Sigmoid colon (tissue), 7 donors: ENCODE measurements around the gene PGM1. TPM values are rescaled to one million over a fixed set of nuclear protein-coding genes. Genes with fewer than 3 reads are reported as not detected.

Experiments
- DNase-seq: peaks from one replicate; pipeline ENCODE4 v3.0.0-alpha.2; 2019
- H3K27ac ChIP-seq, 4 donors: fragments of 200-600 bp; sonication (generic); one replicate each; pipeline ENCODE4 v1.5.1; 2016 to 2019; ENCODE audit warnings: mild to moderate bottlenecking in 1 of 4
- H3K27me3 ChIP-seq, 3 donors: fragments of 200-600 bp; sonication (generic); one replicate each; pipeline ENCODE4 v1.5.1; 2019; ENCODE audit warnings: mild to moderate bottlenecking in 1 of 3
- H3K36me3 ChIP-seq, 4 donors: fragments of 200-600 bp; sonication (generic); one replicate each; pipeline ENCODE4 v1.5.1; 2016 to 2019
- H3K4me1 ChIP-seq, 4 donors: fragments of 200-600 bp; sonication (generic); one replicate each; pipeline ENCODE4 v1.5.1; 2017 to 2019
- H3K4me3 ChIP-seq, 4 donors: fragments of 200-600 bp; sonication (generic); one replicate each; pipeline ENCODE4 v1.5.1; 2017 to 2019; ENCODE audit warnings: mild to moderate bottlenecking in 2 of 4, moderate library complexity in 1 of 4
- H3K9me3 ChIP-seq, 4 donors: fragments of 200-600 bp in 3 of 4; sonication (generic) in 3 of 4; one replicate each; pipeline versions ENCODE4 v1.5.1 to v1.6.1; 2013 to 2019
- CTCF ChIP-seq, 4 experiments: fragments of 450-650 bp in 3 of 4; fragments of 200-600 bp in 1 of 4; IDR thresholded peaks; one replicate each; pipeline ENCODE4 v1.5.1; 2016 to 2019; ENCODE audit warnings: antibody characterized with exemption in 4 of 4, mild to moderate bottlenecking in 3 of 4, moderate library complexity in 2 of 4
- EP300 ChIP-seq, 4 donors: sonication (generic); formaldehyde crosslinking; IDR thresholded peaks; one replicate each; pipeline ENCODE4 v1.6.1; 2017; ENCODE audit warnings: antibody characterized with exemption in 4 of 4
- POLR2A ChIP-seq, 2 donors: fragments of 450-650 bp; IDR thresholded peaks; one replicate each; pipeline ENCODE4 v1.6.1; 2016; ENCODE audit warnings: antibody characterized with exemption in 2 of 2, mild to moderate bottlenecking in 2 of 2, moderate library complexity in 2 of 2
- POLR2AphosphoS5 ChIP-seq, 4 donors: sonication (generic); formaldehyde crosslinking; IDR thresholded peaks; one replicate each; pipeline ENCODE4 v1.6.1; 2017; ENCODE audit warnings: antibody characterized with exemption in 4 of 4
- WGBS, 2 donors: extraction: QIAGEN DNeasy Blood & Tissue Kit; methylation state at CpG; one replicate each; pipeline ENCODE4 v1.1.7; 2013; 5-methylcytosine and 5-hydroxymethylcytosine counted together
- intact Hi-C: fragments of 100-400 bp; cut with DNase I; formaldehyde crosslinking; loops from one replicate; pipeline ENCODE4 v1.15.1; 2023
- polyA plus RNA-seq, 3 donors: library from polyadenylated mRNA; stranded (reverse); fragments of 200-250 nt; gene quantifications; one replicate each; pipeline ENCODE4 v1.2.3, GENCODE V29; 2013
- total RNA-seq, 4 donors: library from RNA; depleted of rRNA; stranded (reverse); fragments of >200 nt; gene quantifications; one replicate each; pipeline ENCODE4 v1.1.0, GENCODE V29; 2016
- donor health status: healthy with polysubstance abuse.
- donor health status: Bipolar disorder and iron deficiency.
- donor health status: healthy.

PGM1 gene
- total and polyA plus RNA-seq, 7 donors = 36.1 to 59.6 (median 53.5) TPM

DNA sequence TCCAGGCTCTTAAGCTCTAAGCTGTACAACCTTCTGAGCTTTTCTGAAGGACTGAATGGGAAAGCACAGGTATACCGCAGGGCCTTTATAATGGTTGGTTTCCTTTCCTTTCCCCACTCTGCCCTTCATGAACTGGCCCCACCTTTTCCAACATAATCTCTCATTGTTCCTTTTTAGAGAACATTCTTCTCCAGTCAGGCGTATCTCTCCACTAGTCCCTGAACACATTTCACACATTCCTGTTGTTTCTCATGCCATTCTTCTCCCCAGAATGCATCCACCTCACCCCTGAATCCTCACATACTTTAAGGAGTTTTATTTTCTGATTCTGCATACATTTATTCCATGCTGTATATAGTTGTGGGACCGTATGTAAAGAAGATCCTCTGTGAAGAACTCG lies 41.3 kb downstream of the PGM1 start:
- Histone ChIP-seq H3K9me3 (no peaks in the 10 kb centered on the region), H3K36me3 (peaks cover 7 to 61% (median 35%) of the 10 kb centered on the region in 4 donors), H3K27ac (no peak overlapping the region), H3K4me1 (no peaks in the 10 kb centered on the region), H3K27me3 (no peaks in the 10 kb centered on the region), H3K4me3 (no peak overlapping the region)
- no peak for TF ChIP-seq POLR2AphosphoS5 (IDR thresholded peaks at IDR 0.05)
- WGBS, 2 donors = 95% methylated on average over 4 of the region's 4 CpGs
- no peak for DNase-seq
- intact Hi-C loops = no loop called here

DNA sequence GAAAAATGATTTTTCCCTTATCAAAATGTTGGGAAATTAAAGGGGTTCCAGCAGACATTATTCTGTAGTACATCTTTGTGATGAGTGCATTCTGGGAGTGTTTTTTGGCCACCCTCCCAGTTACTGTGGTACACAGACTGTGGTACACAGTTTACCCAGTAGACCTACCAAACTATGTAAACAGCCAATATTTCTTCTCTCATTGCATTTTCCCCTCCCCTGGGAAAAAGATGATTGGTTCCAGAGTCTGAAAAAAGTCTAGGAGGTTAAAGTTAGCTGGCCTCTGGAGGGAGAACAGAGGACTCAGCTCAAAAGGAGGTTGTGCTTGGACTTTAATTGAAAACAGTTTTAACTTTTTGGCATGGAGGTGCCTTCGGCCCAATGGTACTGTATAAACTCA lies 42.5 kb downstream of the PGM1 start:
- Histone ChIP-seq H3K4me1 (no peaks in the 10 kb centered on the region), H3K4me3 (no peak overlapping the region), H3K9me3 (no peaks in the 10 kb centered on the region), H3K27ac (no peak overlapping the region), H3K27me3 (no peaks in the 10 kb centered on the region), H3K36me3 (peaks cover 7 to 53% (median 31%) of the 10 kb centered on the region in 4 donors)
- DNase-seq = no peak
- TF ChIP-seq POLR2AphosphoS5 (IDR thresholded peaks at IDR 0.05) (no peak), POLR2A (IDR thresholded peaks at IDR 0.05) (no peak), EP300 (IDR thresholded peaks at IDR 0.05) (no peak)
- intact Hi-C loops = no loop called here
- WGBS, 2 donors = 85 to 94% methylated on average over 1 of the region's 1 CpG

- no peaks in the 10 kb centered on the region for H3K4me1 ChIP-seq
- peaks cover 5 to 46% (median 30%) of the 10 kb centered on the region in 4 donors for H3K36me3 ChIP-seq
- no peak overlapping the region for H3K27ac ChIP-seq
- intact Hi-C loops = no loop called here
- no peaks in the 10 kb centered on the region for H3K9me3 ChIP-seq
- DNase-seq = no peak
- 91 to 92% methylated on average over 15 of the region's 15 CpGs for WGBS, 2 donors
- TF ChIP-seq EP300 (IDR thresholded peaks at IDR 0.05) (no peak), POLR2A (IDR thresholded peaks at IDR 0.05) (no peak), POLR2AphosphoS5 (IDR thresholded peaks at IDR 0.05) (no peak), CTCF (IDR thresholded peaks at IDR 0.05) (no peak)
- H3K27me3 ChIP-seq = no peaks in the 10 kb centered on the region
- H3K4me3 ChIP-seq = no peak overlapping the region
These were observed 43.2 kb downstream of the PGM1 start for GRCh38 chr1:63636192-63637105.

- no peak for TF ChIP-seq POLR2AphosphoS5 (IDR thresholded peaks at IDR 0.05)
- no peak for TF ChIP-seq POLR2A (IDR thresholded peaks at IDR 0.05)
- no peak for TF ChIP-seq CTCF (IDR thresholded peaks at IDR 0.05)
- no peak for TF ChIP-seq EP300 (IDR thresholded peaks at IDR 0.05)
- Histone ChIP-seq H3K27ac (no peak overlapping the region), H3K4me1 (no peaks in the 10 kb centered on the region), H3K4me3 (no peak overlapping the region), H3K36me3 (peaks cover 0 to 32% (median 22%) of the 10 kb centered on the region in 4 donors), H3K9me3 (no peaks in the 10 kb centered on the region), H3K27me3 (no peaks in the 10 kb centered on the region)
- WGBS, 2 donors = 92 to 96% methylated on average over 8 of the region's 8 CpGs
- no peak for DNase-seq
- intact Hi-C loops = no loop called here
These were observed 45.3 kb downstream of the PGM1 start for GRCh38 chr1:63638471-63638870.

- intact Hi-C loops = no loop called here
- H3K4me3 ChIP-seq = no peak overlapping the region
- H3K27me3 ChIP-seq = no peaks in the 10 kb centered on the region
- TF ChIP-seq CTCF (IDR thresholded peaks at IDR 0.05) (no peak), POLR2A (IDR thresholded peaks at IDR 0.05) (no peak), POLR2AphosphoS5 (IDR thresholded peaks at IDR 0.05) (no peak), EP300 (IDR thresholded peaks at IDR 0.05) (no peak)
- H3K9me3 ChIP-seq = no peaks in the 10 kb centered on the region
- no peak overlapping the region for H3K27ac ChIP-seq
- peaks cover 0 to 32% (median 22%) of the 10 kb centered on the region in 4 donors for H3K36me3 ChIP-seq
- DNase-seq = no peak
- peaks cover 0 to 2% (median 0%) of the 10 kb centered on the region in 4 donors for H3K4me1 ChIP-seq
- WGBS, 2 donors = 67 to 84% methylated on average over 8 of the region's 8 CpGs
These were observed 45.7 kb downstream of the PGM1 start for GRCh38 chr1:63638875-63639274.
